ENCODE results near the gene SLC25A38.

Gene SLC25A38

GRCh38 chr3:39378957-39379777 is 4.0 kb upstream of the SLC25A38 start:
- no peak for TF ChIP-seq CTCF (IDR thresholded peaks at IDR 0.05; ENCODE audit: low read depth, low read length, missing control alignments)
- in situ Hi-C loops (cut with HindIII; ENCODE audit: low pct_ligation_motif_present, low sequenced_read_pairs) = no loop called here
- no peaks in the 10 kb centered on the region for H3K36me3 ChIP-seq (replicated peaks)
- no peak overlapping the region for H3K27ac ChIP-seq
- H3K4me3 ChIP-seq (ENCODE audit: low read depth, low read length) = no peak overlapping the region
- H3K27me3 ChIP-seq (replicated peaks) = no peaks in the 10 kb centered on the region
- DNase-seq = no peak

- Histone ChIP-seq H3K27ac (no peak overlapping the region), H3K27me3 (replicated peaks) (no peaks in the 10 kb centered on the region), H3K4me3 (ENCODE audit: low read depth, low read length) (no peak overlapping the region), H3K36me3 (replicated peaks) (no peaks in the 10 kb centered on the region)
- TF ChIP-seq CTCF (IDR thresholded peaks at IDR 0.05; ENCODE audit: low read depth, low read length, missing control alignments) = no peak
- in situ Hi-C loops (cut with HindIII; ENCODE audit: low pct_ligation_motif_present, low sequenced_read_pairs) = no loop called here
- no peak for DNase-seq
Observed at GRCh38 chr3:39379778-39380155, 3.4 kb upstream of the SLC25A38 start.

GRCh38 chr3:39381432-39381831 is 1.7 kb upstream of the SLC25A38 start:
- DNase-seq = no peak
- no peaks in the 10 kb centered on the region for H3K36me3 ChIP-seq (replicated peaks)
- in situ Hi-C loops (cut with HindIII; ENCODE audit: low pct_ligation_motif_present, low sequenced_read_pairs) = no loop called here
- H3K27ac ChIP-seq = no peak overlapping the region
- no peak for TF ChIP-seq CTCF (IDR thresholded peaks at IDR 0.05; ENCODE audit: low read depth, low read length, missing control alignments)
- no peak overlapping the region for H3K4me3 ChIP-seq (ENCODE audit: low read depth, low read length)
- no peaks in the 10 kb centered on the region for H3K27me3 ChIP-seq (replicated peaks)

- in situ Hi-C loops (cut with HindIII; ENCODE audit: low pct_ligation_motif_present, low sequenced_read_pairs) = no loop called here
- Histone ChIP-seq H3K36me3 (replicated peaks) (no peaks in the 10 kb centered on the region), H3K27me3 (replicated peaks) (no peaks in the 10 kb centered on the region), H3K27ac (peak overlapping the region; percentile 76), H3K4me3 (ENCODE audit: low read depth, low read length) (peak overlapping the region; percentile 89)
- DNase-seq = peak; percentile 90
- TF ChIP-seq CTCF (IDR thresholded peaks at IDR 0.05; ENCODE audit: low read depth, low read length, missing control alignments) = no peak
Observed at GRCh38 chr3:39383881-39384664, 903 bp downstream of the SLC25A38 start.

GRCh38 chr3:39384665-39385000 is 1.5 kb downstream of the SLC25A38 start:
- no peak for DNase-seq
- H3K36me3 ChIP-seq (replicated peaks) = no peaks in the 10 kb centered on the region
- no peaks in the 10 kb centered on the region for H3K27me3 ChIP-seq (replicated peaks)
- in situ Hi-C loops (cut with HindIII; ENCODE audit: low pct_ligation_motif_present, low sequenced_read_pairs) = no loop called here
- no peak overlapping the region for H3K27ac ChIP-seq
- no peak for TF ChIP-seq CTCF (IDR thresholded peaks at IDR 0.05; ENCODE audit: low read depth, low read length, missing control alignments)
- peak overlapping the region; percentile 89 for H3K4me3 ChIP-seq (ENCODE audit: low read depth, low read length)

Data from brain microvascular endothelial cell (primary cell).